Measurements from ENCODE around the gene CYP1A1. TPM values are rescaled to one million over a fixed set of nuclear protein-coding genes. Genes with fewer than 3 reads are reported as not detected.
"Not testable (repeated sequence)": the region's sequence is repeated elsewhere in the genome, so short reads cannot be mapped to it uniquely, and the experiment has no call there.

The CYP1A1 gene
- total and polyA plus RNA-seq, 2 experiments from 2014 or later = 0.45 to 0.56 TPM

DNA sequence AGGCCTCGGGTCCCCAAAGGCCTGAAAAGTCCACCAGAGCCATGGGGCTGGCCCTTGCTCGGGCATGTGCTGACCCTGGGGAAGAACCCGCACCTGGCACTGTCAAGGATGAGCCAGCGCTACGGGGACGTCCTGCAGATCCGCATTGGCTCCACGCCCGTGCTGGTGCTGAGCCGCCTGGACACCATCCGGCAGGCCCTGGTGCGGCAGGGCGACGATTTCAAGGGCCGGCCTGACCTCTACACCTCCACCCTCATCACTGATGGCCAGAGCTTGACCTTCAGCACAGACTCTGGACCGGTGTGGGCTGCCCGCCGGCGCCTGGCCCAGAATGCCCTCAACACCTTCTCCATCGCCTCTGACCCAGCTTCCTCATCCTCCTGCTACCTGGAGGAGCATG is 24.5 kb upstream of the CYP1A1 start:
- Histone ChIP-seq H3K9me3 (ENCODE audit: low read depth) (no peaks in the 10 kb centered on the region), H3K36me3 (no peaks in the 10 kb centered on the region), H3K27ac (no peak overlapping the region), H3K4me3 (no peak overlapping the region), H3K27me3 (peaks cover 3% of the 10 kb centered on the region), H3K4me1 (ENCODE audit: low read depth) (no peaks in the 10 kb centered on the region)
- DNase-seq (ENCODE audit: low read depth in 1 of 2, low spot score in 1 of 2) = no peak
- TF ChIP-seq CTCF (IDR thresholded peaks at IDR 0.05; ENCODE audit: low read depth, low read length) = no peak

- Histone ChIP-seq H3K36me3 (no peaks in the 10 kb centered on the region), H3K4me3 (no peak within 1 kb of the TSS), H3K9me3 (ENCODE audit: low read depth) (no peaks in the 10 kb centered on the region), H3K4me1 (ENCODE audit: low read depth) (no peaks in the 10 kb centered on the region), H3K27ac (no peak within 1 kb of the TSS), H3K27me3 (peaks cover 3% of the 10 kb centered on the region)
- no peak for TF ChIP-seq CTCF (IDR thresholded peaks at IDR 0.05; ENCODE audit: low read depth, low read length)
- DNase-seq (ENCODE audit: low read depth in 1 of 2, low spot score in 1 of 2) = no peak
Observed at GRCh38 chr15:74748322-74748946, 23.1 kb upstream of the CYP1A1 start, which contains the start of gene CYP1A2. TSS of gene CYP1A2 (plus strand) at chr15:74748845. CDS start at chr15:74749739, 894 bp downstream.

DNA sequence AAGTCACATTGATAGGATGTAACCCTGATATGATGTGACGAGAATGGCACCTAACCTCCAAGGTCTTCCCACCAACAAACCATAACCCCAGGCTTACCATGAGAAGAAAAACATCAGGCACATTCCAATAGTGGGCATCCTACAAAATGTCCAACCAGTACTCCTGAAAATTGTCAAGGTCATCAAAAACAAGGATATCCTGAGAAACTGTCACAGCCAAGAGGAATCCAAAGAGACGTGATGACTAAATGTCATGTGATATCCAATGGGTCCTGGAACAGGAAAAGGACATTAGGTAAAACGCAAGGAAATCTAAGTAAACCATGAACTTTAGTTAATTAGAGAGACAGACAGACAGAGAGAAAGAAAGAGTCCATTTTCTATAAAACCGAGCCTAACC is 21.1 kb upstream of the CYP1A1 start:
- H3K4me1 ChIP-seq (ENCODE audit: low read depth) = no peaks in the 10 kb centered on the region
- peaks cover 3% of the 10 kb centered on the region for H3K27me3 ChIP-seq
- DNase-seq (ENCODE audit: low read depth in 1 of 2, low spot score in 1 of 2) = no peak
- no peaks in the 10 kb centered on the region for H3K9me3 ChIP-seq (ENCODE audit: low read depth)
- TF ChIP-seq CTCF (IDR thresholded peaks at IDR 0.05; ENCODE audit: low read depth, low read length) = no peak
- H3K27ac ChIP-seq = no peak overlapping the region
- H3K4me3 ChIP-seq = no peak overlapping the region
- no peaks in the 10 kb centered on the region for H3K36me3 ChIP-seq

GRCh38 chr15:74742422-74742821 is 17.1 kb upstream of the CYP1A1 start:
- H3K36me3 ChIP-seq = no peaks in the 10 kb centered on the region
- H3K27ac ChIP-seq = no peak overlapping the region
- H3K4me3 ChIP-seq = no peak overlapping the region
- no peaks in the 10 kb centered on the region for H3K4me1 ChIP-seq (ENCODE audit: low read depth)
- peaks cover 3% of the 10 kb centered on the region for H3K27me3 ChIP-seq
- no peak for TF ChIP-seq CTCF (IDR thresholded peaks at IDR 0.05; ENCODE audit: low read depth, low read length)
- H3K9me3 ChIP-seq (ENCODE audit: low read depth) = no peaks in the 10 kb centered on the region
- no peak for DNase-seq (ENCODE audit: low read depth in 1 of 2, low spot score in 1 of 2)

- H3K36me3 ChIP-seq; DNase-seq (ENCODE audit: low read depth in 1 of 2, low spot score in 1 of 2); H3K4me1 ChIP-seq (ENCODE audit: low read depth); H3K4me3 ChIP-seq; H3K9me3 ChIP-seq (ENCODE audit: low read depth); H3K27ac ChIP-seq; H3K27me3 ChIP-seq: not testable (repeated sequence)
Observed at GRCh38 chr15:74738239-74738638, 12.9 kb upstream of the CYP1A1 start.

DNA sequence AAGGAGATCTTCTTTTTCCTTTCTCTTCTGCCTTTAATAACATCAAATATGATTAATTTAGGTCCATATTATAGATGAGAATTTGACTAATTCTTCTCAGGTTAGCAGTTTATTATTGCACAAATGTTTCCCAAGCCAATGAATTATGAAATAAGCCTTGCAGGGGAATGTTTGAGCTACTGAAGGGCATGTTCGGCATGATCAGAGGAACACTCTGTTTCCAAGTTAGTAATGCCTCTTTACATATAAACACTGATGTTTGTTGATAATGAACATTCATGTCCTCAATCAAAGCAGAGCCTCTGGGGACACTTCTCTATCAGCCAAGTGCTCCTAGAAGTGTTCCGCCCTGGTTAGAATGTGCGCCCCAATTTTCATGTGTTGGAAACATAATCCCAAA is 10.0 kb upstream of the CYP1A1 start:
- no peak for DNase-seq (ENCODE audit: low read depth in 1 of 2, low spot score in 1 of 2)
- Histone ChIP-seq H3K9me3 (ENCODE audit: low read depth) (no peaks in the 10 kb centered on the region), H3K27ac (no peak overlapping the region), H3K36me3 (no peaks in the 10 kb centered on the region), H3K27me3 (no peaks in the 10 kb centered on the region), H3K4me3 (no peak overlapping the region), H3K4me1 (ENCODE audit: low read depth) (no peaks in the 10 kb centered on the region)
- no peak for TF ChIP-seq CTCF (IDR thresholded peaks at IDR 0.05; ENCODE audit: low read depth, low read length)
